Ascending aorta (tissue), 2 donors: ENCODE results near the gene TEAD4. TPM values are rescaled to one million over a fixed set of nuclear protein-coding genes. Genes with fewer than 3 reads are reported as not detected.
"Not testable (repeated sequence)": the region's sequence is repeated elsewhere in the genome, so short reads cannot be mapped to it uniquely, and the experiment has no call there.

Experiments
- DNase-seq, 2 donors: peaks; one replicate each; pipeline ENCODE4 v3.0.0-alpha.2; 2019; ENCODE audit warnings: low spot score in 2 of 2
- H3K27ac ChIP-seq, 2 donors: fragments of 200-600 bp; sonication (generic); one replicate each; pipeline ENCODE4 v1.5.1; 2016 to 2017; ENCODE audit warnings: mild to moderate bottlenecking in 1 of 2
- H3K27me3 ChIP-seq: fragments of 200-600 bp; sonication (generic); one replicate; pipeline ENCODE4 v1.5.1; 2017
- H3K36me3 ChIP-seq, 2 donors: fragments of 200-600 bp; sonication (generic); one replicate each; pipeline ENCODE4 v1.5.1; 2016
- H3K4me1 ChIP-seq, 2 donors: fragments of 200-600 bp; sonication (generic); one replicate each; pipeline ENCODE4 v1.5.1; 2016 to 2017; ENCODE audit warnings: mild to moderate bottlenecking in 1 of 2
- H3K4me3 ChIP-seq, 2 donors: fragments of 200-600 bp; sonication (generic); one replicate each; pipeline ENCODE4 v1.5.1; 2016 to 2017; ENCODE audit warnings: mild to moderate bottlenecking in 1 of 2
- H3K9me3 ChIP-seq, 2 donors: fragments of 200-600 bp; sonication (generic); one replicate each; pipeline ENCODE4 v1.5.1; 2016
- intact Hi-C: fragments of 100-400 bp; cut with DNase I; formaldehyde crosslinking; loops from one replicate; pipeline ENCODE4 v1.15.1; 2023
- total RNA-seq: library from RNA; depleted of rRNA; stranded (reverse); fragments of >200 nt; gene quantifications from one replicate; pipeline ENCODE4 v1.1.0, GENCODE V29; 2016
- TF ChIP-seq, protein P1 (sequence below), 3 experiments: fragments of 200-600 bp in 2 of 3; fragments of 450-650 bp in 1 of 3; sonication (generic) in 2 of 3; IDR thresholded peaks; one replicate each; pipeline ENCODE4 v1.5.1; 2016 to 2019; ENCODE audit warnings: antibody characterized with exemption in 3 of 3, mild to moderate bottlenecking in 1 of 3, moderate library complexity in 1 of 3

The TEAD4 gene
- total RNA-seq, 1 donor from 2014 or later: 76.1 TPM

DNA sequence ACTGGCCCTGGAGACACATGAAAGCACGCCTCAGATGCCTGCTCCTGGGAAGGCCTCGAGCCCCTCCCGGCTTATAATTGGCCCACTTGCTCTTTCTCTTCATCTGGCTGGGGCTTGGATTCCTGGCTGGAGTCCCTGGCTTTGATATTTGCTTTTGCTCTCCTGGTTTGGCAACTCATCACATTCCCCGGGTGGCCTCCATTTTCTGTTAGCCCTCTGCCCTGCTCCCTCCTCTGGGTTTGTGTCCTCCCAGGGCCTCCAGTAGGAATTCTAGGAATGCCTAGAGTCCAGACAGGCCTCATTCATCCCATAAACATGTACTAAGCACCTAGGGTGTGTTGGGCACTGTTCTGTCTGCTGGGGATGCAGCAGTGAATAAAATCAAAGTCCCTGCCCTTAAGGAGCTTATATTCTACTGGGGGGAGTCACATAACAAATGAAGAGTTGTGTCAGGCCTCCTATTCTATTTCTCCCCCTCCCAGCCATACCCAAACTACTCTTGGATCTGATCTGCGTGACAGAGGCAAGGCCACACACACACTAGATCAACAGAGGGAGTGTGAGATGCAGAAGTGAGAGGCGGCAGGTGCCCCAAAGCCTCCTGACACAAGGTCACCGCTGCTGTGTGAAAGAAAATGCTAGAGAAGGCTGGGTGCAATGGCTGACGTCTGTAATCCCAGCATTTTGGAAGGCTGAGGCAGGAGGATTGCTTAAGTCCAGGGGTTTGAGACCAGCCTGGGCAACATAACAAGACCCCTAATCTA is 96.7 kb downstream of the TEAD4 start:
- H3K4me3 ChIP-seq: no peak overlapping the region
- no peaks in the 10 kb centered on the region for H3K4me1 ChIP-seq
- no peak for DNase-seq
- no peaks in the 10 kb centered on the region for H3K27me3 ChIP-seq
- no peaks in the 10 kb centered on the region for H3K9me3 ChIP-seq
- H3K27ac ChIP-seq: no peak overlapping the region
- TF ChIP-seq, protein P1, sequence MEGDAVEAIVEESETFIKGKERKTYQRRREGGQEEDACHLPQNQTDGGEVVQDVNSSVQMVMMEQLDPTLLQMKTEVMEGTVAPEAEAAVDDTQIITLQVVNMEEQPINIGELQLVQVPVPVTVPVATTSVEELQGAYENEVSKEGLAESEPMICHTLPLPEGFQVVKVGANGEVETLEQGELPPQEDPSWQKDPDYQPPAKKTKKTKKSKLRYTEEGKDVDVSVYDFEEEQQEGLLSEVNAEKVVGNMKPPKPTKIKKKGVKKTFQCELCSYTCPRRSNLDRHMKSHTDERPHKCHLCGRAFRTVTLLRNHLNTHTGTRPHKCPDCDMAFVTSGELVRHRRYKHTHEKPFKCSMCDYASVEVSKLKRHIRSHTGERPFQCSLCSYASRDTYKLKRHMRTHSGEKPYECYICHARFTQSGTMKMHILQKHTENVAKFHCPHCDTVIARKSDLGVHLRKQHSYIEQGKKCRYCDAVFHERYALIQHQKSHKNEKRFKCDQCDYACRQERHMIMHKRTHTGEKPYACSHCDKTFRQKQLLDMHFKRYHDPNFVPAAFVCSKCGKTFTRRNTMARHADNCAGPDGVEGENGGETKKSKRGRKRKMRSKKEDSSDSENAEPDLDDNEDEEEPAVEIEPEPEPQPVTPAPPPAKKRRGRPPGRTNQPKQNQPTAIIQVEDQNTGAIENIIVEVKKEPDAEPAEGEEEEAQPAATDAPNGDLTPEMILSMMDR (IDR thresholded peaks at IDR 0.05): no peak
- H3K36me3 ChIP-seq: no peaks in the 10 kb centered on the region
- intact Hi-C loops: no loop called here

DNA sequence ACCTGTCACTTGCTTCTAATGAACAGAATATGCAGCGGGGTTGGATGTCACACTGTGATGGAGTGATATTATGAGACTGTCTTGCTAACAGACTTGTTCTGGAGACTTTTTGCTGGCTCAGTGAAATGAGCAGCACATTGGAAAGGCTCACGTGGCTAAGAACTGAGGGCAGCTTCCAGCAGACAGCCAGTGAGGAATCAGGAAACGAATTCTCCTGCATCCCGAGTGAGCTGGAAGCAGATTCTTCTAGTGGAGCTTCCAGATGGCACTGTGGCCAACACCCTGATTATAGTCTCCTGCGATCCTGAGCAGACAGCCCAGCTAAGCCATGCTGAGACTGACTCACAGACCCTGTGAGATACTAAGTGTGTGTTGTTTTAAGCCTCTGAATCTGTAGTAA is 101.9 kb downstream of the TEAD4 start:
- DNase-seq: no peak
- intact Hi-C loops: no loop called here
- no peak overlapping the region for H3K27ac ChIP-seq
- H3K36me3 ChIP-seq: no peaks in the 10 kb centered on the region
- no peak overlapping the region for H3K4me3 ChIP-seq
- peaks cover 0 to 4% of the 10 kb centered on the region in 2 donors for H3K9me3 ChIP-seq
- no peaks in the 10 kb centered on the region for H3K4me1 ChIP-seq
- TF ChIP-seq, protein P1 (IDR thresholded peaks at IDR 0.05): no peak
- H3K27me3 ChIP-seq: no peaks in the 10 kb centered on the region

DNA sequence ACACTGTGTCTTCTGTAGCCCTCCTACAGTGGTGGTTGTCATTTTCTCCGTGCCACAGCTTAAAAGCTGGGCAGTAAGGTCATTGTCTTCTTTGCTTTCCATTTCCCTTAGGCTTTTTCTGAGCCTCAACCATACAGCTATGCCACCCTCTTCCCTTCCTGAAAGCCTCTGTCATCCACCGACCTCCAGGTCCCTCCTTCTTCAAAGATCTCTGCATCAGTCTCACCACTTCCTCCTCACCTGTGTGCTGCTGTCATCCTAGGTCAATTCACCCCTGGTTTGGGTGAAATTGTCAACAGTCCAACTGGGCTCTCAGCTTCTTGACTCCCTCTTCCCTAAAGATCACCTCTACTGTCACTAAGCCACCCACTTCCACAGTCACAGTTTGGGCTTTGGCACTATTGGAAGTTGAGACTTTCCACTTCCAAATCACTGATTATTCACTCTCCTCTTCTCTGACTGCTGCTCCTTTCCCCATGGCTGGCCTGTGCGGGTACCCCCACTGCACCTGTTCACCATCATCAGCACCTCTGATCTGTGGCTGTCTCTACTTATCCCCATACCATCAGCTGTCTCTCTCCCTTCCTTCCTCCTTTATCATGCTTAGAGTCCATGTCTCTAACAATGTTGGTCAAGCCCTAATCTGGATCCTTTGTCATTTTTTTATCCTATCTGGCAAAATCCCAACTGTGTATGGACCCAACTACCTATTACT is 102.5 kb downstream of the TEAD4 start:
- Histone ChIP-seq H3K4me1 (no peaks in the 10 kb centered on the region), H3K4me3 (no peak overlapping the region), H3K36me3 (no peaks in the 10 kb centered on the region), H3K27ac (no peak overlapping the region), H3K9me3 (peaks cover 0 to 4% of the 10 kb centered on the region in 2 donors), H3K27me3 (no peaks in the 10 kb centered on the region)
- TF ChIP-seq, protein P1 (IDR thresholded peaks at IDR 0.05): no peak
- DNase-seq: no peak
- intact Hi-C loops: no loop called here

DNA sequence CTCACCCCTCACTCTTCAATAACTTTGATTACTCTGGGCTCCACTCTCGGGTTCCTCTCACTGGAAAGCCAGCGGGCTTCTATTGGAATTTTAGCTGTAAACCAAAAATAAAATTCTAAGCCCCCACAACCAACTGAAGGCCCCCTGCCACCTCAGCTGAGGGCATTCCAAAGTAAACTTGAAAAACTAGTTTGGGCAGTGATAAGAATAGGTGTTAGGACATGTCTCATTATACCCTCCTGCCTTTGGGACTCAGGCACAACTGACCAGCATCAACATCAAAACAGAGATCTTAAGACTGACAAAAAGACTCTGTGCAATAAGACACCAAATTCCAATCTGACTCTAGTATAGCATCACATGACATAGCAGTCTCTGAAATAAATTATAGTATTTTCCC is 106.1 kb downstream of the TEAD4 start:
- intact Hi-C loops: no loop called here
- peaks cover 0 to 4% of the 10 kb centered on the region in 2 donors for H3K9me3 ChIP-seq
- TF ChIP-seq, protein P1 (IDR thresholded peaks at IDR 0.05): no peak
- no peaks in the 10 kb centered on the region for H3K4me1 ChIP-seq
- H3K27ac ChIP-seq: no peak overlapping the region
- no peak overlapping the region for H3K4me3 ChIP-seq
- H3K27me3 ChIP-seq: no peaks in the 10 kb centered on the region
- DNase-seq: no peak
- no peaks in the 10 kb centered on the region for H3K36me3 ChIP-seq

DNA sequence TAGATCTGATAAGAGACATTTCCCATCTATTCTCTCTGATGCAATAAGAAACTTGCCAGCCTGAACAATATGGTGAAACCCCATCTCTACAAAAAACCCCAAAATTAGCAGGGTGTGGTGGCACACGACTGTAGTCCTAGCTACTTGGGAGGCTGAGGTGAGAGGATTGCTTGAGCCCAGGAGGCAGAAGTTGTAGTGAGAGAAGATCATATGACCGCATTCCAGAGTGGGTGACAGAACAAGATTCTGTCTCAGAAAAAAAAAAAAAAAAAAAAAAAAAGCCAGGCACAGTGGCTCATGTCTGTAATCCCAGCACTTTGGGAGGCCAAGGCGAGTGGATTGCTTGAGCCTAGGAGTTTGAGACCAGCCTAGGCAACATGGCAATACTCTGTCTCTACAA is 106.6 kb downstream of the TEAD4 start:
- H3K27ac ChIP-seq, H3K4me3 ChIP-seq, intact Hi-C loops, DNase-seq, H3K9me3 ChIP-seq, H3K36me3 ChIP-seq, H3K4me1 ChIP-seq, H3K27me3 ChIP-seq: not testable (repeated sequence)

DNA sequence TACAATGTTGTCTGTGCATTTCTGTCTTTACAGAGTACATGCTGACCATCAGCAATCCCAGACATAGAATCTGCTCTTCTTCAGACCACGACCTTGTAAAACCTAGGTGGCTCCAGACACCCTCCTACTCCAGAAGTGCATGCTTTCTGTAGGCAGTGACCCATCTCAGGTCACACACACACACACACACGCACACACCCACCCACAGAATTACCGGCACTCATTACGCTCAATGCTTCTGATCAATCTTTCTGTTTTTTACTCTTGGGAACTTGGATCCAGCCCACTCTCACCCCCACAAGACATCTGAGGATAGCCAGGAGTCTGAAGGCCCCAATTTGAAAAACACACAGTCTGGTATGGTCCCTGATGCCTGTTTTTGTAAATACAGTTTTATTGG is 110.5 kb downstream of the TEAD4 start:
- Histone ChIP-seq H3K27ac (no peak overlapping the region), H3K27me3 (no peaks in the 10 kb centered on the region), H3K4me3 (no peak overlapping the region), H3K9me3 (no peaks in the 10 kb centered on the region), H3K4me1 (peaks cover 0 to 10% of the 10 kb centered on the region in 2 donors), H3K36me3 (no peaks in the 10 kb centered on the region)
- intact Hi-C loops: loop anchor here (10.0 kb wide), 1 partner anchor 735 kb away; no protein-coding TSS in a partner anchor
- TF ChIP-seq, protein P1 (IDR thresholded peaks at IDR 0.05): no peak
- DNase-seq: no peak
